GM20431 (cell line): Measurements from ENCODE around the gene CALHM3.
"Not testable (repeated sequence)": the region's sequence is repeated elsewhere in the genome, so short reads cannot be mapped to it uniquely, and the experiment has no call there.

Experiments used
- in situ Hi-C: fragments of 300-500 bp; cut with MseI, MboI; formaldehyde crosslinking; loops from one replicate; pipeline ENCODE4 v1.15.0; 2020; ENCODE audit warnings: low sequenced_read_pairs; ENCODE audit not compliant: unreplicated experiment

The CALHM3 gene

DNA sequence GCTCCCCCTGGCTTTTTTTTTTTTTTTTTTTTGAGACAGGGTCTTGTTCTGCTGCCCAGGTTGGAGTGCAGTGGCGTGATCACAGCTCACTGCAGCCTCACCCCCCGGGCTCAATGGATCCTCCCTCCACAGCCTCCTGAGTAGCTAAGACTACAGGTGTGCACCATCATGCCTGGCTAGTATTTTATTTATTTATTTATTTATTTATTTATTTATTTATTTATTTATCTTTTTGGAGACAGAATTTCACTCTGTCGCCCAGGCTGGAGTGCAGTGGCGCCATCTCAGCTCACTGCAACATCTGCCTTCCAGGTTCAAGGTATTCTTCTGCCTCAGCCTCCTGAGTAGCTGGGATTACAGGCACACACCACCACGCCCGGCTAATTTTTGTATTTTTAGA, 24.7 kb upstream of the CALHM3 start:
- in situ Hi-C loops = not testable (repeated sequence)

DNA sequence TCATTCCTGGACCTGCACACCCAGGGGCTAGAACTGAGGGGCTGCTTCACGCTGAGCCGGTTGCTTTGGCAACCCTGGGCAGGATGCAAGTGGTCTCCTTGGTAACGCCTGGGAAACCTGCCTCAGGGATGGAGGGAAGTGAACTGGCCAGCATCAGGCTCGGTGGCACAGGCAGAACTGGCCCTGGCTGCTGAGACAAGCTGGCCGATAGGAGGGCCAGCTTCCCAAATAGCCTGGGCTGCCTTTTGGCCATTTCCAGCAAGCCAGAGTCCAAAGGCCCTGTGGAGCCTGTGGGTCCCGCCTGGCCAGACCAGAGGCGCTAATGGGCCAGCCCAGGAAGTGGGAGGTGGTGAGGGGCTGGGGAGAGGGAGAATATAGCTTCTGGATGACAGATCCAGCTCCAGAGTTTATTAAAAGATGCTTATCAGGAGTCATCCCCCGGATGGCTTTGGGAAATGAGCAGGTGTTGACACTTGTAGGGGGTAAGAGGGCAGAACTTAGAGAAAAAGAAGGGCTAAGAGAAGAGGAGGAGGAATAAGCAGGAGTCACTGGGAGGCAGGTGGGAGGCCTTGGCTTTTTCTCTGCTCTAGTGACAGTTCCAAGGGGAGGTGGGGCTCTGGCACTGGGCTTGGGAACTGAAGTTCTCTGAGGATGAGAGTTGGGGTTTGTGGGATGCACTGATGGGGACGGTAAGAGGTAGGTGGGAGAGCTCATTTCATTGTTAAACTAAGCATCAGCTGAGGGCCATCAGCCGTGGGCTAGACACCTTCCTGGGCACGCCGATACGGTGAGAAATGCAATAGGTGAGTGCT, 24.0 kb upstream of the CALHM3 start:
- in situ Hi-C loops = no loop called here

DNA sequence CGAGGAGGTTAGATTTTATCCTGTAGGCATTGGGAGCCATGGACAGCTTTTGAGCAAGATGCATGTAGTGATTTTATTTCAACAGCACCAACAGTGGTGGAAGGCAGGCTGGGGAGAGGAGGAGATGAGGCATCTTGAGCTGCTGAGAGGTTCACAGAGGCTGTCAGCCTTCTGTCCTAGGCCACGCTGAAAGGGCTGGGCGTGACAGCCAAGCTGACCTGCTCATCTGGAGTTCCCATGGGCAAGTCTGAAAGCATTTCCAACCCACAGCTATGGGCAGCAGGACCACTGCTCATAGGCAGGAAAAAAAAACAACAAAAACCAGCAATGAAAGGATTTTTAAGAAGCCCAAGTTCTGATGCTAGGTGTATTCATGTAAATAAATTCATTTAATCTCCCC, 22.1 kb upstream of the CALHM3 start:
- in situ Hi-C loops = no loop called here

DNA sequence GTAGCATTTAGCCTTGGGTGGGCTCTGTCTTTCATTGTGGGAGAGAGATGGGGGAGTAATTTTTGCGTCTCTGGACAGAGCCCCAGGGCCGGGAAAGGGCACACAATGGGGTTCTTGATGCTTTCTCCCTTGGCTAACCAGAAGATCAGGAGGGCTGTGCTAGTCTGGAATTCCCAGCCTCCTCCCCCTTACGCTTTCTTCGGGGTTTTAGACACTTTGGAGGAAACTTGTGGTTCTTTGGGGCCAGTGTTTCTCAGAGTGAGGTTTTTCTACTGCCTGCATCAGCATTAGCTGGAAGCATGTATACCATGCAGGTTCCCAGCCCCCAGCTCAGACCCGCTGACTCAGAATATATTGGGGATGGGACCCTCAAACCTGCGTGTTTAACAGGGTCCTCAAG, 21.4 kb upstream of the CALHM3 start:
- in situ Hi-C loops = no loop called here

DNA sequence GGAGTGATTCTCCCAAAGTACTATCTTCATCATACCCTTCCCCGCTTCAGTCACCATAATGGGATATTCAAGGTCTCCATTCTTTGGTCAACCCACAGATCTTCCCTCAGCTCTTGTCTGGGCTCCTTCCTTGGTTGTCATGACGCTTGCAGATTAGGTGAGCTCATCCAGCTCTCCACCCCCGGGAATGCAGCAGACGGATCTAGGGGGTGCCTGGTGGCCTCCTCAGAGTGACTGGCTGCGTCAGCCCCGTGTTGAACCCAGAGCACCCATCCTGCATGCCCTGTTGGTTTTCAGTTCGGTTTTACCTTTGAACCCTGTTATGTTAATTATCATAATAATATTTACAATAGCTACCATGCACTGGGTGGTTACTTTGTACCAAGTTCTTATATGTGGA, 20.8 kb upstream of the CALHM3 start:
- in situ Hi-C loops = loop anchor here (25.0 kb wide), 1 partner anchor 663 kb away; the partner anchor contains the start of gene CYP17A1

DNA sequence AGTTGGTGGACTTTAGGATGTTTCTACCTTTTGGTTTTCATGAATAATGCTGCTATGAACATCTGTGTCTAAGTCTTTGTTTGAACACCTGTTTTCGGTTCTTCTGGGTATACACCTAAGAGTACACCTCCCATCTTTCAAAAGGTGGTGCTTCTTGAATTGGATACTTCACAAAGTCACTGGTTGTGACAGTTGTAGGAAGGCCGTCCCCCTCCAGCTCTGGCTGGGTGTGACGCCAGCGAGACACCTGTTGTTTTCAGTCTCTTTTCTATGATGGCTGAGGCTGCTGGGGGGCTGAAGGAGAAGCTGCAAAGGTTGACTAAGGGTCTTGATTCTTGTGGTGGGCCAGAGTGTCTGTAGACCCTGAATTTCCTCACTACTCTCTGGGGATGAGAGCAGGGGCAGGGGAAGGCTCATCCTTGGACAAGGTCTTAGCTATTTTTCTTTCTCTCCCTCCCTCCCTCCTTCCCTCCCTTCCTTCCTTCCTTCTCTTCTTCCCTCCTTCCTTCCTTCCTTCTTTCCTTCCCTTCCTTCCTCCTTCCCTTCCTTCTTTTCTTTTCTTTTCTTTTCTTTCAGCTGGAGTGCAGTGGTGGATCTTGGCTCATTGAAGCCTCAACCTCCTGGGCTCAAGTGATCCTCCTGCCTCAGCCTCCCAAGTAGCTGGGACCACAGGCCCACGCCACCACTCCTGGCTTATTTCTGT, 20.0 kb upstream of the CALHM3 start:
- in situ Hi-C loops = loop anchor here (25.0 kb wide), 1 partner anchor 662 kb away; the partner anchor contains the start of gene CYP17A1

DNA sequence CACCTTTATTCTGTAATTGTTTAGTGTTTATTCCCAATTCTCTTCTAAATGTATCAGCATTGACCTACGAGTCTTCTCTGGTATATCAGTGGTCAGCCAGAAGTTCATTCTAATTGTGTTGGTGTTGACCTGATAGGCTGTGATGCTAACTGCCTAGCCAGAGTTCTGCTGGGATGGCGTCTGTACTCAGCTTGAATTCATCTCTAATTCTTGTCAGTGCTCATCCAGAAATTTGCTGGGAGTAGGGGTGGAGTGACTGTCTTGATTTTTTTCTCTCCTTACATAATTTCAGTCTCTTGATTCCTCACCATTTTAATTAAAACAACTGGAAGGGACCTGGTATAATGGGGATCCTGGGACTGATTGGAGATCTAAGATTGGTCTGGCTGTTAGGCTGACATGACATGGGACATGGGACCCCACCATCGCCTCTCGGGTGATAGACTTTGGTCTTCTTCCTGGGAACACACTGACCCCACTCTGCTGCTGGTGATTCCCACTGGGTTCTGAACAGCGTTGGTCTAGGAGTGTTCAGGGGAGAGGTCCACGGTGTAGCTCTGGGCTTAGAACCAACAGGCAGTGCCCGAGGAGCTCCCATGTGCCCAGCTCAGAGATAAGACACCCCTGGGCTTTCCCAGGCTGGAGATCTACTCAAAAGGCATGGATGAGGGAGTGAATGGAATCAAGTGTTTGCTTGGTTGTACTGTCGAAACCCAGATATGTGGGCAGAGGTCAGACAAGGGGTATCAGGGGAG, 18.3 kb upstream of the CALHM3 start:
- in situ Hi-C loops = loop anchor here (25.0 kb wide), 1 partner anchor 660 kb away; the partner anchor contains the start of gene CYP17A1

DNA sequence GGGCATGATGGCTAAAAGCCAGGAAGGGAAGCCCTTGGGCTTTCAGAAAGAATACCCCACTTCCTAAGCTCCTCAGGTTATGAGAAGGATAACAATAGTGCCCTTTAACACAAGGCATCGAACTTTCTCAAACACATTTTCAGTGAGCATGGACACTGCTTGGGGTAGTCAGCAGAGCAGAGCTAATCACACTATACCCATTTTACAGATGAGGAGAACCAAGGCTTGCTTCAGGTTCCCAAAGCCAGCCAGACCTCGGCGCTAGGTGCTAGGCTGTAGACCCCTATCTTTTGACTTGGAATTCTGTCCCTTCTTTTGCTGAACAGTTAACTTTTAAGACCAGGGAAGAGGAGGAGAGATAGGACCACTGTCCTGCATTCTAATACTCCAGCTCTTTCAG, 16.3 kb upstream of the CALHM3 start:
- in situ Hi-C loops = loop anchor here (25.0 kb wide), 1 partner anchor 658 kb away; the partner anchor contains the start of gene CYP17A1

DNA sequence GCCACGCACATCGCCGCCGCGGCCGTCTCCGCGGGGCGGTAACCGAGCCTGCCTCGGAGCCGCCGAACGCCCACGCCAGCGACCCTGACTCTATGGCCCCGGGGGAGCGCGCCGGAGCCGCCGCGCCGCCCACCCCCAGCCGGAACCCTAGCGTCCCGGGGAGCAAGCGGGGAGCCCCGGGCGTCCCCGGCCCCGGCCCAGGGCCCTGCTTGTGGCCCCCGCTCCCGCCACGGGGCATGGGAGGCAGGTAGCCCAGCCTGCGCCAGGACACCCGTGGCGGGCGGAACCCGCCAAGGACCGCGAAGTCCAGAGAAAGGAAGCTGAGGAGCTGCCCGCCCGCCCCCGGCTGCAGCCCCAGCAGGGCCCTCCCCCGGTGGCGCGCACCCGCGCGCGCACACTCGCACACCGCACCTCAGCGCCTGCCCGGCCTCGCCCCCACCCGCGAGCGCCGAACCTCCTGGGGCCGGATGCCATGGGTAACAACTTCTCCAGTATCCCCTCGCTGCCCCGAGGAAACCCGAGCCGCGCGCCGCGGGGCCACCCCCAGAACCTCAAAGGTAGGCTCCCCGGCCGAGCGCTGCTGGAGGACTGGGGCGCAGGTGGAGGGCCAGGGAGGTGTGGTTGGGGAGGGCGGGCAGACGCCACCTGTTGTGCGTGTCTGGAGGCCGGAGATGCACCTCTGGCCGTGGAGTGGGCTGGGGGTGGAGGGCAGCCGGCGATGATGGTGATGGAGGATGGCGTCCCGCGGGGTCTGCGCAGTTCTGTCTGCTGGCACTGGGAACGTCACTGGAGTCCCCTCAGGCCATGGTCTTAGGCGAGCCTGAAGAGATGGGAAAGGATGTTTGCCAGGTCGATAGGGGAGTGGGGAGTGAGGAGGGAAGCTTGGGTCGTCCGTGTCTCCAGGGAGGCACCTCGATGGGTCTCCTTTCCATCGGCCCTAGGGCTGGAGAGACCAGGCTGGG, 15.2 kb upstream of the CALHM3 start:
- in situ Hi-C loops = loop anchor here (25.0 kb wide), 1 partner anchor 657 kb away; the partner anchor contains the start of gene CYP17A1

DNA sequence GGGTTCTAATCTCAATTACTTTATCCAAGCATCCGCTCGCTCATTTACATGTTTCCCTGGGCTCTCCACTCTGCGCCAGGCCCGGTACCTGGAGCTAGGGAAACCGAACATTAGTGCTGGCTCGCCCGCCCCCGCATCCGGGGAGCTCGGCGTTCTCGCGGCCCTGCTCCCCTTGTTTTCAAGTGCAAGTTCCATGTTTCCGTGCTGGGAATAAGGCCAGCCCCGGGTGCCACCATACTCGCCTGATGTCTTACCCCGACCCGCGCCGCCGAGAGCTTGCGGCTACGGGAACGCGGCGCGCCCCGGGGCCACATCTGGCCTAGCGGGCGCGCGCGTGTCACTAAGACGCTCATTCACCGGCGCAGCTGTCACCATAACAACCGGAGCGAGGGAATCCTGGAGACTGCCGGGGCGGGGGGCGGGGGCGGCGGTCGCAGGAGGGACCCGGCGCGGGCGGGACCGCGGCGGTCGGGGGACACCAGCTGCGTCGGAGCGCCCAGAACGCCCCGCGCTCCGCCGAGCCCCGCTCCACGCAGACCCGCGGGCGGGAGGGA, 14.4 kb upstream of the CALHM3 start, which contains the start of gene NEURL1:
NEURL1 (plus strand) TSS at position 344 of the 554 bp plus-strand sequence. CDS start 683 bp downstream, outside the sequence.
- in situ Hi-C loops = loop anchor here (25.0 kb wide), 1 partner anchor 656 kb away; the partner anchor contains the start of gene CYP17A1

DNA sequence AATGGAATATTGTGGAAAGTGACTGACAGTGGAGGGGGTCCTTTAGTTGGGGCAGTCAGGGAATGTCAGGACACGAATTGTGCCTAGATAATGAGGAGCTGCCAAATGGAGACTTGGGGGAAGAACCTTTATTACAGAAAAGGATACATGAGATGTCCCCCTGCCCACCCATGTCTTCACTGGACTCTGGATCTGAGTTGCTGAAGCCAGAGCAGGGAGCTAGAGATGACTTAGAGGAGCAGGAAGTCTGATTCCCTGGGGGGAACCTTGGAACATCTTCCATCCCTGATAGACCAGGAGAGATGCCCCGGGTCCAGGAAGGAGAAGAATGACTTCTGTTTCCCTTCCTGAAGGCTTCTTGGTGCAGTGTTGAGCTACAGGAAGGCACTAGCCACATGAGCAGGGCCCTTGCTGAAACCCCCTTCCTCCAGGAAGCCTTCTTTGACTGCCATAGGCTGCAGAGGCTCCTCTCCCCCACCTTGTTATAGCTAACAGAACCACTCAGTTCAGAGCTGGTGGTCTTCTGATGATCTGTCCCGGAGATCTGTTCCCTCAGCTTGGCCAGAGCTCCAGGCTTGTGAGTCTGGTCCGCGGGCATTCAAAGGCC, 13.7 kb upstream of the CALHM3 start:
- in situ Hi-C loops = loop anchor here (25.0 kb wide), 1 partner anchor 655 kb away; the partner anchor contains the start of gene CYP17A1

DNA sequence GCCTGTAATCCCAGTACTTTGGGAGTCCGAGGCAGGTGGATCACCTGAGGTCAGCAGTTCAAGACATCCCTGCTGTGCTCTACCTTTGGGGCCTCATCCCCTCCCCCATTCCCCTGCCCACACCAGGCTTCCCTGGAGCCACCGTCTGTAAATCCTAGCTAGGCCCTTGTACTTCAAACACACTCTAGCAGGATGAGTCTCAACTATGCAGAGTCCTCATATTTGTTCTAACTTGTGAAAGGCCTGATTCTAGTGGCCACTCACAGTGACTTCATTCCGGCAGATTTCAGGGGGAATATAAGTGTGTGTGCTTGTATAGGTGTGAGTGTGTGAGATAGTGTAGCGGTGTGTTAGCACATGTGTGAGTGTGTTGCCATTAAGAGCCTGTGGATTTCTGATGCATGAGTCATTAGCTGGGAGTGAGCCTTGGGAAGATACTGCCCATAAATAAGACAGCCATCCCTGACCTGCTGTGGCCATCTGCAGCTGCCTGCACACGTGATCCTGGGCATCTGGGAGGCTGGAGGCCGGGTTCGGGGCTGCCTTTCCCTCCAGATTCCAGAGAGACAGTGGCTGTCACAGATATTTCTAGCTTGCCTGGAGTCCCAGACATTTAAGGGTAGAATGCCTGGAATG, 12.8 kb upstream of the CALHM3 start:
- in situ Hi-C loops = loop anchor here (25.0 kb wide), 1 partner anchor 655 kb away; the partner anchor contains the start of gene CYP17A1

DNA sequence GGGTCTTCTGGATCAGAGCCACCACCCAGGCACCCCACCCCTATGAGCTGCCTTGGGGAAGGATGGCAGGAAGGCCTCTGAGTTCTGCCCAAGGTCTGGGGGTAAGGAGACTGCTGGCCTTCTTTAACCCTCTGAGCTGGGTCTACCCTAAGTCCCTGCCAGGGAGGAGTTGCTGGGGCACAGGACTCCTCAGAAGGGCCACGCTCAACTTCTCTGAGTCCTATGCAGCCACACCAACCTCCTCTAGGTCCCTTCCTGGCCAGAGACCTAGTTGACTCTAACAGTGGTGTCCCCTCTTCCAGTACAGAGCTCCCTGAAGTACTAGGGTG, 11.9 kb upstream of the CALHM3 start:
- in situ Hi-C loops = loop anchor here (25.0 kb wide), 1 partner anchor 654 kb away; the partner anchor contains the start of gene CYP17A1

DNA sequence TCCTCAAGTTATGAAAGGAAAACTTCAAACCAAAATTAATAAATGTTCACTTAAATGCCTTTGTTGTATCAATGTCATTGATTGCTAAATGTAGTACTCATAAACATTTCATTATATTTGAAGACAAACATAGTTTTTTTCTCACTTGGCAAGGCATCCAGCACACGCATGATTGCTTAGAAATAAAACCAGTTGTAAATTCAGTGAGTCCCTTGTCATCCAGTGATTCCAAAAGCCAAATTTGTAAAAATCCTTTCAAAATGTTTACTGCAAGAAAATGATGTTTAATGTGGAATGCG, 8.3 kb upstream of the CALHM3 start:
- in situ Hi-C loops = loop anchor here (25.0 kb wide), 1 partner anchor 650 kb away; the partner anchor contains the start of gene CYP17A1

DNA sequence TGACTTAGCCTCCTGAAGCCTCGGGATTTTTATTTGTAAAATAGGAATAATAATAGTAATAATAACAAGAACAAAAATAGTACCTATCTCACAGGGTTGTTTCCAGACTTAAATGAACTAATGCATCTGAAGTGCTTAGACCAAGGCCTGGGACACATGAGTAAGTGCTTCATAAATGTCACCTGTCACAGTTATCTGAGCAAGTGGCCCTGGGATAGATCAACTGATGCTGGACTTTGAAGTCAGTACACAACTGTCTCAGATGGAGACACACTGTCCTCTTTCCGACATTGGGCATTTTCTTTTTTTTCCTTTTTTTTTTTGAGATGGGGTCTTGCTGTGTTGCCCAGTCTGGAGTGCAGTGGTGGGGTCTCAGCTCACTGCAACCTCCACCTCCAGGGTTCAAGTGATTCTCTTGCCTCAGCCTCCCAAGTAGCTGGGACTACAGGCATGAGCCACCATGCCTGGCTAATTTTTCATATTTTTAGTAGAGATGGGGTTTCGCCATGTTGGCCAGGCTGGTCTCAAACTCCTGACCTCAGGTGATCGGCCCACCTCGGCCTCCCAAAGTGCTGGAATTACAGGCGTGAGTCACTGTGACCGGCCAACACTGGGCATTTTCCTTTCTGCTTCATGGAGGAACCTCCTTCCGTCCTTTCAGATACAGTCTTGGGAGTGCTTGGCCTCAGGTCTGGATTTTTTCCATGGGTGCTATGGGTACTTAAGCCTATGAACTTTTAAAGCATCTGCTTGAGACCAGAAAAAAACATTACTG, 7.8 kb upstream of the CALHM3 start:
- in situ Hi-C loops = loop anchor here (25.0 kb wide), 1 partner anchor 650 kb away; the partner anchor contains the start of gene CYP17A1

DNA sequence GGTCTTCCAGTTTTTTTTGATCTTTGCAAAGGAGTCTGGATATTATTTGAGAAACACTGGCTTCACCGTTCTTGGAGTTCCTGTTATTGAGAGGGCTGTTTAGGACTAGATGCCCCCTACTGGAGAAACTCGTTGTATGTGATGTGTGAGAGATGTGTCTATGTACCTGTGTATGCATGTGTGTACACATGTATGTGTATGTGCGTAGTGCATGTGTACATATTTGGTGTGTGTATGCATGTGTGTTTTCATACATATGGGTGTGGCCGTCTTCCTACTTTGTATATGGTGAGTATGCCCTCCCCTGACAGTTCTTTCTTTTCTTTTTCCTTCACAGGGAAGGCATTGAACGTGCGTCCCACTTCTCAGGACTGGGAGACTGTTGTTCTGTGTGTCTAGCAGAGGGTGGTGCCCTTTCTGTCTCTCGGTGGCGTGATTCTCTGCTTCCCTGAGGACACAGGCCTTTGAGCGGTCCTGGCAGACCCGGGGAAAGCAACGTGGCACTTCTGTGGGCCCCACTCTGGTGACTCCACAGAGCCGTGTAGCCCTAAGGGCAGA, 3.0 kb upstream of the CALHM3 start:
- in situ Hi-C loops = loop anchor here (25.0 kb wide), 1 partner anchor 645 kb away; the partner anchor contains the start of gene CYP17A1

DNA sequence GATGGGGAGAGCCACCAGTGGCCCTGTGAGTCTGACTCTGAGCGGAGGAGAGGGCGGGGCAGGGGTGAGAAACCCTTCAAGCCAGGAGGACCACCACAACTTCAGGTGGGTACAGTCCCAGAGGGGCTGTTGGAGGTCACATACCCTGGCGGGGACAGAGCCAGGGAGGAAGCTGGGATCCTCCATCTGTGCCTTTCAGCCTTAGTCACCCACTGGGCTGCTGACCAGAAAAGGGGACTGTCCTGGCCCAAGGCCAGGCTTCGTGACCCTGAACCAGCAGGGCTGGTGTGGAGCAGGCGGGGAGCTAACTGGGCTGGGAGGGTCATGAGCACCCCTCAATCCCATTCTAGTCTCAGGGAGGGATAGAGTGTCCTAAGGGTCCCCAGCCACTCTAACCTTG, 1.5 kb upstream of the CALHM3 start:
- in situ Hi-C loops = loop anchor here (25.0 kb wide), 1 partner anchor 643 kb away; the partner anchor contains the start of gene CYP17A1
